COR-L47 (cell line): ENCODE data around the gene DNAH17.

ENCODE experiments used
- DNase-seq: peaks from one replicate; lab custom pipeline; 2025; lab: John Stamatoyannopoulos, UW

The DNAH17 gene

GRCh38 chr17:78412403-78412802 lies 164.8 kb downstream of the DNAH17 start:
- DNase-seq = no peak

- no peak for DNase-seq
Observed at GRCh38 chr17:78411241-78411857, 165.8 kb downstream of the DNAH17 start.

- peak; percentile 95 for DNase-seq
Observed at GRCh38 chr17:78409191-78409928, 167.8 kb downstream of the DNAH17 start.

- no peak for DNase-seq
Observed at GRCh38 chr17:78408476-78409050, 168.6 kb downstream of the DNAH17 start.

GRCh38 chr17:78407387-78408000 lies 169.7 kb downstream of the DNAH17 start:
- DNase-seq = no peak

GRCh38 chr17:78406920-78407319 lies 170.3 kb downstream of the DNAH17 start:
- no peak for DNase-seq

- DNase-seq = no peak
Observed at GRCh38 chr17:78406396-78406795, 170.8 kb downstream of the DNAH17 start.

- DNase-seq = no peak
Observed at GRCh38 chr17:78403822-78404221, 173.4 kb downstream of the DNAH17 start.

- no peak for DNase-seq
Observed at GRCh38 chr17:78401891-78402290, 175.3 kb downstream of the DNAH17 start.

- DNase-seq = no peak
Observed at GRCh38 chr17:78401246-78401645, 175.9 kb downstream of the DNAH17 start.

GRCh38 chr17:78400581-78401240 lies 176.5 kb downstream of the DNAH17 start:
- no peak for DNase-seq

GRCh38 chr17:78399693-78400144 lies 177.5 kb downstream of the DNAH17 start:
- no peak for DNase-seq

- DNase-seq = no peak
Observed at GRCh38 chr17:78399028-78399692, 178.0 kb downstream of the DNAH17 start.

GRCh38 chr17:78398390-78398789 lies 178.8 kb downstream of the DNAH17 start:
- no peak for DNase-seq

GRCh38 chr17:78397681-78398101 lies 179.5 kb downstream of the DNAH17 start:
- DNase-seq = no peak

GRCh38 chr17:78396441-78397337 lies 180.5 kb downstream of the DNAH17 start:
- no peak for DNase-seq

GRCh38 chr17:78395155-78395554 lies 182.0 kb downstream of the DNAH17 start:
- DNase-seq = no peak

- peak; percentile 96 for DNase-seq
Observed at GRCh38 chr17:78394209-78394608, 183.0 kb downstream of the DNAH17 start.

- no peak for DNase-seq
Observed at GRCh38 chr17:78393575-78393974, 183.6 kb downstream of the DNAH17 start.

- DNase-seq = no peak
Observed at GRCh38 chr17:78392295-78392694, 184.9 kb downstream of the DNAH17 start.

- no peak for DNase-seq
Observed at GRCh38 chr17:78391843-78392242, 185.4 kb downstream of the DNAH17 start.
